CD8-positive, alpha-beta memory T cell (primary cell): ENCODE measurements around the gene PLA2G4F. TPM values are rescaled to one million over a fixed set of nuclear protein-coding genes. Genes with fewer than 3 reads are reported as not detected.

Experiments used
- CTCF ChIA-PET: fragments of 350-600 bp; sonication (Branson Sonifier 250); formaldehyde crosslinking; loops from one replicate; lab custom pipeline; 2021; ENCODE audit warnings: antibody characterized with exemption; lab: Charles Lee
- POLR2A ChIA-PET: fragments of 350-600 bp; sonication (Branson Sonifier 250); formaldehyde crosslinking; loops from one replicate; lab custom pipeline; 2021; ENCODE audit warnings: antibody characterized with exemption; lab: Charles Lee
- DNase-seq, 5 donors: peaks; one replicate each; pipeline versions ENCODE4 v3.0.0 to v3.0.0-alpha.2; 2020 to 2022; ENCODE audit warnings: mixed read lengths in 1 of 5
- H3K27ac ChIP-seq: one replicate; pipeline ENCODE4 v1.7.0; 2013; ENCODE audit warnings: low read depth, mild to moderate bottlenecking, low read length, moderate library complexity
- H3K27me3 ChIP-seq: 2 replicates; pipeline ENCODE4 v1.7.0; 2013; ENCODE audit warnings: low read length, mild to moderate bottlenecking; ENCODE audit not compliant: insufficient read depth, poor library complexity, severe bottlenecking
- H3K36me3 ChIP-seq: 2 replicates; pipeline ENCODE4 v1.7.0; 2013; ENCODE audit warnings: mild to moderate bottlenecking, low read length, moderate library complexity; ENCODE audit not compliant: insufficient read depth
- H3K4me1 ChIP-seq: 2 replicates; pipeline ENCODE4 v1.7.0; 2013; ENCODE audit warnings: mild to moderate bottlenecking, low read length, moderate library complexity; ENCODE audit not compliant: insufficient read depth
- H3K4me3 ChIP-seq: 2 replicates; pipeline ENCODE4 v1.7.0; 2013; ENCODE audit warnings: mild to moderate bottlenecking, low read length
- H3K9me3 ChIP-seq: 2 replicates; pipeline ENCODE4 v1.7.0; 2013; ENCODE audit warnings: mild to moderate bottlenecking, low read length
- H3K27ac Mint-ChIP-seq, 8 donors: one replicate each; pipeline ENCODE4 v1.8.0; 2020 to 2021; ENCODE audit warnings: mixed read lengths in 8 of 8, mild to moderate bottlenecking in 6 of 8, inconsistent platforms in 3 of 8, moderate library complexity in 3 of 8
- H3K27me3 Mint-ChIP-seq, 2 donors: one replicate each; pipeline ENCODE4 v1.8.0; 2020 to 2021; ENCODE audit warnings: mixed read lengths in 2 of 2, mild to moderate bottlenecking in 1 of 2, moderate library complexity in 1 of 2
- H3K36me3 Mint-ChIP-seq, 3 donors: one replicate each; pipeline ENCODE4 v1.8.0; 2020 to 2021; ENCODE audit warnings: mixed read lengths in 3 of 3, inconsistent platforms in 1 of 3, mild to moderate bottlenecking in 1 of 3
- H3K4me1 Mint-ChIP-seq, 3 donors: one replicate each; pipeline ENCODE4 v1.8.0; 2020 to 2021; ENCODE audit warnings: mixed read lengths in 3 of 3, inconsistent platforms in 1 of 3, mild to moderate bottlenecking in 1 of 3
- H3K4me3 Mint-ChIP-seq, 7 donors: one replicate each; pipeline ENCODE4 v1.8.0; 2020 to 2021; ENCODE audit warnings: mixed read lengths in 7 of 7, mild to moderate bottlenecking in 6 of 7, moderate library complexity in 4 of 7, inconsistent platforms in 2 of 7
- H3K9me3 Mint-ChIP-seq, 5 donors: one replicate each; pipeline ENCODE4 v1.8.0; 2020 to 2022; ENCODE audit warnings: mixed read lengths in 5 of 5, mild to moderate bottlenecking in 3 of 5, moderate library complexity in 2 of 5, inconsistent platforms in 1 of 5
- polyA plus RNA-seq: library from polyadenylated mRNA; unstranded; fragments of 300-500 nt; fragmentation: Illumina TruSeq; gene quantifications from one replicate; pipeline ENCODE4 v1.2.3, GENCODE V29; 2021
- total RNA-seq, 2 experiments: library from RNA; stranded (reverse); gene quantifications; one replicate each; pipeline ENCODE4 v1.2.3, GENCODE V29; 2021

PLA2G4F gene
- total and polyA plus RNA-seq, 3 experiments from 2014 or later, result not detected

- ChIA-PET POLR2A (no interaction called here), CTCF (no interaction called here)
- Mint-ChIP-seq H3K36me3 (peaks cover 4 to 74% (median 30%) of the 10 kb centered on the region in 3 donors), H3K4me3 (no peak overlapping the region), H3K4me1 (peaks cover 22 to 28% (median 25%) of the 10 kb centered on the region in 3 donors), H3K9me3 (no peaks in the 10 kb centered on the region), H3K27ac (peak overlapping the region in 5 of 8 donors; percentile 3 to 83 (median 18)), H3K27me3 (no peaks in the 10 kb centered on the region)
- Histone ChIP-seq H3K4me3 (no peak overlapping the region), H3K27me3 (no peaks in the 10 kb centered on the region), H3K9me3 (no peaks in the 10 kb centered on the region), H3K4me1 (no peaks in the 10 kb centered on the region), H3K36me3 (peaks cover 37% of the 10 kb centered on the region), H3K27ac (no peak overlapping the region)
- no peak for DNase-seq
Measured at GRCh38 chr15:42191610-42192346, 35.3 kb upstream of the PLA2G4F start.

GRCh38 chr15:42190370-42190769 is 33.9 kb upstream of the PLA2G4F start:
- Histone ChIP-seq H3K4me3 (no peak overlapping the region), H3K36me3 (peaks cover 50% of the 10 kb centered on the region), H3K4me1 (no peaks in the 10 kb centered on the region), H3K9me3 (no peaks in the 10 kb centered on the region), H3K27me3 (no peaks in the 10 kb centered on the region), H3K27ac (no peak overlapping the region)
- Mint-ChIP-seq H3K27ac (peak overlapping the region in 3 of 8 donors; percentile 0 to 73 (median 26)), H3K4me3 (no peak overlapping the region), H3K4me1 (peaks cover 17 to 25% (median 19%) of the 10 kb centered on the region in 3 donors), H3K36me3 (peaks cover 12 to 76% (median 36%) of the 10 kb centered on the region in 3 donors), H3K9me3 (no peaks in the 10 kb centered on the region), H3K27me3 (no peaks in the 10 kb centered on the region)
- CTCF ChIA-PET, result no interaction called here
- DNase-seq, result no peak
- POLR2A ChIA-PET, result no interaction called here

GRCh38 chr15:42185801-42186200 is 29.4 kb upstream of the PLA2G4F start:
- no peaks in the 10 kb centered on the region for H3K27me3 Mint-ChIP-seq
- Histone ChIP-seq H3K27ac (no peak overlapping the region), H3K4me1 (no peaks in the 10 kb centered on the region), H3K4me3 (no peak overlapping the region), H3K27me3 (no peaks in the 10 kb centered on the region), H3K36me3 (peaks cover 64% of the 10 kb centered on the region), H3K9me3 (no peaks in the 10 kb centered on the region)
- H3K9me3 Mint-ChIP-seq, result no peaks in the 10 kb centered on the region
- CTCF ChIA-PET, result no interaction called here
- peaks cover 5 to 7% (median 6%) of the 10 kb centered on the region in 3 donors for H3K4me1 Mint-ChIP-seq
- peak overlapping the region in 3 of 8 donors; percentile 12 to 87 (median 57) for H3K27ac Mint-ChIP-seq
- H3K4me3 Mint-ChIP-seq, result no peak overlapping the region
- POLR2A ChIA-PET, result no interaction called here
- H3K36me3 Mint-ChIP-seq, result peaks cover 17 to 85% (median 41%) of the 10 kb centered on the region in 3 donors
- DNase-seq, result no peak

GRCh38 chr15:42184736-42185135 is 28.3 kb upstream of the PLA2G4F start:
- ChIA-PET POLR2A (no interaction called here), CTCF (no interaction called here)
- DNase-seq, result no peak
- Histone ChIP-seq H3K27ac (no peak overlapping the region), H3K9me3 (no peaks in the 10 kb centered on the region), H3K27me3 (no peaks in the 10 kb centered on the region), H3K4me1 (no peaks in the 10 kb centered on the region), H3K4me3 (no peak overlapping the region), H3K36me3 (peaks cover 57% of the 10 kb centered on the region)
- Mint-ChIP-seq H3K4me3 (no peak overlapping the region), H3K36me3 (peaks cover 13 to 85% (median 36%) of the 10 kb centered on the region in 3 donors), H3K27ac (peak overlapping the region in 1 of 8 donors; percentile 75), H3K9me3 (no peaks in the 10 kb centered on the region), H3K4me1 (no peaks in the 10 kb centered on the region), H3K27me3 (no peaks in the 10 kb centered on the region)

GRCh38 chr15:42184296-42184695 is 27.9 kb upstream of the PLA2G4F start:
- ChIA-PET POLR2A (no interaction called here), CTCF (no interaction called here)
- no peaks in the 10 kb centered on the region for H3K9me3 Mint-ChIP-seq
- H3K4me1 ChIP-seq, result no peaks in the 10 kb centered on the region
- H3K27me3 ChIP-seq, result no peaks in the 10 kb centered on the region
- H3K36me3 Mint-ChIP-seq, result peaks cover 13 to 87% (median 36%) of the 10 kb centered on the region in 3 donors
- H3K4me3 ChIP-seq, result no peak overlapping the region
- DNase-seq, result no peak
- no peaks in the 10 kb centered on the region for H3K27me3 Mint-ChIP-seq
- no peak overlapping the region for H3K27ac ChIP-seq
- H3K27ac Mint-ChIP-seq, result peak overlapping the region in 1 of 8 donors; percentile 75
- no peak overlapping the region for H3K4me3 Mint-ChIP-seq
- H3K9me3 ChIP-seq, result no peaks in the 10 kb centered on the region
- peaks cover 57% of the 10 kb centered on the region for H3K36me3 ChIP-seq
- no peaks in the 10 kb centered on the region for H3K4me1 Mint-ChIP-seq

GRCh38 chr15:42182961-42183360 is 26.5 kb upstream of the PLA2G4F start:
- Mint-ChIP-seq H3K4me1 (no peaks in the 10 kb centered on the region), H3K27ac (peak overlapping the region in 1 of 8 donors; percentile 7), H3K4me3 (no peak overlapping the region), H3K27me3 (no peaks in the 10 kb centered on the region), H3K9me3 (no peaks in the 10 kb centered on the region), H3K36me3 (peaks cover 18 to 87% (median 36%) of the 10 kb centered on the region in 3 donors)
- no peaks in the 10 kb centered on the region for H3K4me1 ChIP-seq
- no peaks in the 10 kb centered on the region for H3K9me3 ChIP-seq
- H3K27ac ChIP-seq, result no peak overlapping the region
- H3K4me3 ChIP-seq, result no peak overlapping the region
- ChIA-PET CTCF (no interaction called here), POLR2A (no interaction called here)
- H3K27me3 ChIP-seq, result no peaks in the 10 kb centered on the region
- DNase-seq, result no peak
- peaks cover 52% of the 10 kb centered on the region for H3K36me3 ChIP-seq

- no peak overlapping the region for H3K27ac ChIP-seq
- Mint-ChIP-seq H3K9me3 (no peaks in the 10 kb centered on the region), H3K36me3 (peaks cover 20 to 87% (median 36%) of the 10 kb centered on the region in 3 donors), H3K4me3 (no peak overlapping the region), H3K27me3 (no peaks in the 10 kb centered on the region), H3K27ac (peak overlapping the region in 1 of 8 donors; percentile 60), H3K4me1 (no peaks in the 10 kb centered on the region)
- H3K9me3 ChIP-seq, result no peaks in the 10 kb centered on the region
- no peaks in the 10 kb centered on the region for H3K27me3 ChIP-seq
- no peak for DNase-seq
- no peaks in the 10 kb centered on the region for H3K4me1 ChIP-seq
- CTCF ChIA-PET, result no interaction called here
- H3K36me3 ChIP-seq, result peaks cover 52% of the 10 kb centered on the region
- no peak overlapping the region for H3K4me3 ChIP-seq
- POLR2A ChIA-PET, result no interaction called here
Measured at GRCh38 chr15:42182328-42182886, 26.0 kb upstream of the PLA2G4F start.

- Mint-ChIP-seq H3K36me3 (peaks cover 8 to 84% (median 24%) of the 10 kb centered on the region in 3 donors), H3K9me3 (no peaks in the 10 kb centered on the region), H3K4me3 (no peak overlapping the region), H3K4me1 (peaks cover 0 to 2% (median 0%) of the 10 kb centered on the region in 3 donors), H3K27me3 (no peaks in the 10 kb centered on the region), H3K27ac (peak overlapping the region in 1 of 8 donors; percentile 17)
- peaks cover 39% of the 10 kb centered on the region for H3K36me3 ChIP-seq
- no peak overlapping the region for H3K27ac ChIP-seq
- ChIA-PET CTCF (no interaction called here), POLR2A (no interaction called here)
- no peaks in the 10 kb centered on the region for H3K9me3 ChIP-seq
- no peaks in the 10 kb centered on the region for H3K27me3 ChIP-seq
- DNase-seq, result no peak
- no peak overlapping the region for H3K4me3 ChIP-seq
- H3K4me1 ChIP-seq, result no peaks in the 10 kb centered on the region
Measured at GRCh38 chr15:42178056-42178455, 21.6 kb upstream of the PLA2G4F start.
